Liver (tissue), 9 donors: Measurements from ENCODE around the gene PALM2AKAP2. TPM values are rescaled to one million over a fixed set of nuclear protein-coding genes. Genes with fewer than 3 reads are reported as not detected.
A peak's percentile ranks its signal among the peaks of the same experiment; 100 is the strongest.

Source experiments
- DNase-seq: peaks from one replicate; pipeline ENCODE4 v3.0.0-alpha.2; 2017; ENCODE audit warnings: low spot score
- H3K27ac ChIP-seq, 2 donors: one replicate each; pipeline ENCODE4 v1.7.0; 2013; ENCODE audit warnings: inconsistent platforms in 2 of 2, low read length in 2 of 2, control low read depth in 1 of 2, low read depth in 1 of 2, mild to moderate bottlenecking in 1 of 2
- H3K27me3 ChIP-seq, 4 donors: one replicate each; pipeline versions ENCODE4 v1.6.1 to v1.7.0; 2013; ENCODE audit warnings: low read length in 3 of 4, inconsistent platforms in 1 of 4, mild to moderate bottlenecking in 1 of 4, moderate library complexity in 1 of 4; ENCODE audit not compliant: control insufficient read depth in 4 of 4, insufficient read depth in 4 of 4
- H3K36me3 ChIP-seq, 4 donors: one replicate each; pipeline versions ENCODE4 v1.6.1 to v1.7.0; 2013; ENCODE audit warnings: low read length in 3 of 4, mild to moderate bottlenecking in 3 of 4, low read depth in 1 of 4, moderate library complexity in 1 of 4; ENCODE audit not compliant: control insufficient read depth in 4 of 4, insufficient read depth in 3 of 4
- H3K4me1 ChIP-seq, 4 donors: one replicate each; pipeline versions ENCODE4 v1.6.1 to v1.7.0; 2013; ENCODE audit warnings: low read length in 3 of 4, mild to moderate bottlenecking in 3 of 4, moderate library complexity in 1 of 4; ENCODE audit not compliant: control insufficient read depth in 4 of 4, insufficient read depth in 4 of 4
- H3K4me3 ChIP-seq, 3 donors: one replicate each; pipeline versions ENCODE4 v1.6.1 to v1.7.0; 2013; ENCODE audit warnings: low read length in 3 of 3, control low read depth in 1 of 3, low read depth in 1 of 3, mild to moderate bottlenecking in 1 of 3
- H3K9ac ChIP-seq, 2 donors: one replicate each; pipeline ENCODE4 v1.7.0; 2013; ENCODE audit warnings: low read length in 2 of 2, mild to moderate bottlenecking in 2 of 2, moderate library complexity in 2 of 2, control low read depth in 1 of 2, low read depth in 1 of 2
- H3K9me3 ChIP-seq, 4 donors: one replicate each; pipeline versions ENCODE4 v1.6.1 to v1.7.0; 2013; ENCODE audit warnings: low read length in 3 of 4; ENCODE audit not compliant: control insufficient read depth in 4 of 4
- ATF3 ChIP-seq: IDR thresholded peaks from 2 replicates; pipeline ENCODE4 v1.6.1; 2016; ENCODE audit warnings: antibody characterized with exemption
- CTCF ChIP-seq: fragments of 150-350 bp; IDR thresholded peaks from 2 replicates; pipeline ENCODE4 v1.5.1; 2017; ENCODE audit warnings: improper control_type of control experiment, low read depth, low read length; ENCODE audit not compliant: missing input control
- EGR1 ChIP-seq, 2 donors: IDR thresholded peaks; 2 replicates each; pipeline ENCODE4 v1.6.1; 2016 to 2018; ENCODE audit warnings: antibody characterized with exemption in 2 of 2, low read depth in 2 of 2
- FOXA1 ChIP-seq: IDR thresholded peaks from 2 replicates; pipeline ENCODE4 v1.6.1; 2016; ENCODE audit warnings: antibody characterized with exemption
- FOXA2 ChIP-seq: IDR thresholded peaks from 2 replicates; pipeline ENCODE4 v1.6.1; 2016; ENCODE audit warnings: antibody characterized with exemption
- GABPA ChIP-seq, 2 donors: IDR thresholded peaks in 1 of 2; conservative IDR thresholded peaks in 1 of 2; 2 replicates each; pipeline ENCODE4 v1.6.1; 2016; ENCODE audit warnings: antibody characterized with exemption in 2 of 2, mild to moderate bottlenecking in 1 of 2, moderate library complexity in 1 of 2
- HNF4A ChIP-seq, 2 donors: conservative IDR thresholded peaks; 2 replicates each; pipeline ENCODE4 v1.6.1; 2016; ENCODE audit warnings: antibody characterized with exemption in 2 of 2, mild to moderate bottlenecking in 2 of 2
- HNF4G ChIP-seq: IDR thresholded peaks from 2 replicates; pipeline ENCODE4 v1.6.1; 2016; ENCODE audit warnings: antibody characterized with exemption
- JUND ChIP-seq, 2 donors: IDR thresholded peaks; 2 replicates each; pipeline ENCODE4 v1.6.1; 2016; ENCODE audit warnings: antibody characterized with exemption in 2 of 2
- MAX ChIP-seq: IDR thresholded peaks from 2 replicates; pipeline ENCODE4 v1.6.1; 2016; ENCODE audit warnings: antibody characterized with exemption
- NR2F2 ChIP-seq: IDR thresholded peaks from 2 replicates; pipeline ENCODE4 v1.6.1; 2016; ENCODE audit warnings: antibody characterized with exemption
- RAD21 ChIP-seq, 2 donors: IDR thresholded peaks; 2 replicates each; pipeline ENCODE4 v1.6.1; 2016; ENCODE audit warnings: antibody characterized with exemption in 2 of 2, mild to moderate bottlenecking in 2 of 2
- REST ChIP-seq: IDR thresholded peaks from 2 replicates; pipeline ENCODE4 v1.6.1; 2016; ENCODE audit warnings: antibody characterized with exemption, mild to moderate bottlenecking
- RXRA ChIP-seq, 2 donors: IDR thresholded peaks; 2 replicates each; pipeline ENCODE4 v1.6.1; 2017 to 2018; ENCODE audit warnings: antibody characterized with exemption in 2 of 2, mild to moderate bottlenecking in 1 of 2
- SP1 ChIP-seq: IDR thresholded peaks from 2 replicates; pipeline ENCODE4 v1.6.1; 2018; ENCODE audit warnings: antibody characterized with exemption, mild to moderate bottlenecking
- TAF1 ChIP-seq: conservative IDR thresholded peaks from 2 replicates; pipeline ENCODE4 v1.6.1; 2016; ENCODE audit warnings: antibody characterized with exemption, mild to moderate bottlenecking
- YY1 ChIP-seq: IDR thresholded peaks from 2 replicates; pipeline ENCODE4 v1.6.1; 2016; ENCODE audit warnings: antibody characterized with exemption, mild to moderate bottlenecking
- ZBTB33 ChIP-seq: IDR thresholded peaks from 2 replicates; pipeline ENCODE4 v1.6.1; 2016; ENCODE audit warnings: antibody characterized with exemption
- WGBS: extraction: QIAGEN DNeasy Blood & Tissue Kit; methylation state at CpG from one replicate; pipeline ENCODE4 v1.1.7; 2013; 5-methylcytosine and 5-hydroxymethylcytosine counted together
- polyA plus RNA-seq, 2 donors: library from polyadenylated mRNA; stranded (reverse) in 1 of 2; unstranded in 1 of 2; fragments of 200-250 nt in 1 of 2; fragments of >200 nt in 1 of 2; fragmentation: Nextera tagmentation in 1 of 2; extraction: Ambion mirVana in 1 of 2; gene quantifications; one replicate each; pipeline versions ENCODE4 v1.2.1 to v1.2.3, GENCODE V29; 2013 to 2015
- total RNA-seq, 2 donors: library from RNA; depleted of rRNA; stranded (reverse); fragments of >200 nt; gene quantifications; one replicate each; pipeline ENCODE4 v1.2.3, GENCODE V29; 2014
- donor health status: healthy.
- donor health status: healthy.
- donor health status: healthy.
- donor health status: healthy.
- donor health status: healthy.

Gene PALM2AKAP2
- total and polyA plus RNA-seq, 4 donors: 4.6 to 47.9 (median 6.2) TPM

GRCh38 chr9:109791003-109791677 is 11.1 kb downstream of the PALM2AKAP2 start:
- H3K4me3 ChIP-seq: peak overlapping the region in 1 of 3 donors; percentile 42
- H3K27ac ChIP-seq: peak overlapping the region; percentile 92 to 93
- no peaks in the 10 kb centered on the region for H3K36me3 ChIP-seq
- WGBS: 44% methylated on average over 6 of the region's 6 CpGs
- peaks cover 21 to 93% (median 78%) of the 10 kb centered on the region in 4 donors for H3K4me1 ChIP-seq
- H3K9me3 ChIP-seq: no peaks in the 10 kb centered on the region
- no peak for DNase-seq
- peak overlapping the region; percentile 19 to 28 for H3K9ac ChIP-seq
- H3K27me3 ChIP-seq: no peaks in the 10 kb centered on the region
- TF ChIP-seq YY1 (peak; percentile 18), HNF4A (conservative IDR thresholded peaks at IDR 0.05) (peak in 1 of 2 donors; percentile 28), SP1 (no peak), MAX (no peak), ATF3 (no peak), REST (no peak), RAD21 (IDR thresholded peaks at IDR 0.05) (peak in 1 of 2 donors; percentile 6), TAF1 (no peak), FOXA2 (peak; percentile 90), NR2F2 (no peak)

- 27% methylated on average over 1 of the region's 1 CpG for WGBS
- H3K36me3 ChIP-seq: no peaks in the 10 kb centered on the region
- peak overlapping the region; percentile 19 to 28 for H3K9ac ChIP-seq
- H3K9me3 ChIP-seq: no peaks in the 10 kb centered on the region
- no peak overlapping the region for H3K4me3 ChIP-seq
- TF ChIP-seq JUND (IDR thresholded peaks at IDR 0.05): peak in 1 of 2 donors; percentile 46
- no peak for TF ChIP-seq FOXA1
- no peak for TF ChIP-seq CTCF
- peak; percentile 6 for TF ChIP-seq RAD21 (IDR thresholded peaks at IDR 0.05)
- TF ChIP-seq ATF3: no peak
- peak; percentile 57 to 60 for TF ChIP-seq RXRA (IDR thresholded peaks at IDR 0.05)
- TF ChIP-seq EGR1 (IDR thresholded peaks at IDR 0.05; ENCODE audit: low read depth in 2 of 2): no peak
- TF ChIP-seq YY1: no peak
- no peak for TF ChIP-seq NR2F2
- TF ChIP-seq GABPA (IDR thresholded peaks at IDR 0.05 in 1 of 2, conservative IDR thresholded peaks at IDR 0.05 in 1 of 2): no peak
- TF ChIP-seq ZBTB33: no peak
- TF ChIP-seq HNF4A (conservative IDR thresholded peaks at IDR 0.05): peak; percentile 46 to 61
- peak; percentile 76 for TF ChIP-seq SP1
- peak; percentile 50 for TF ChIP-seq HNF4G
- TF ChIP-seq MAX: no peak
- no peak for TF ChIP-seq FOXA2
- H3K27me3 ChIP-seq: no peaks in the 10 kb centered on the region
- H3K4me1 ChIP-seq: peaks cover 20 to 91% (median 75%) of the 10 kb centered on the region in 4 donors
- no peak for DNase-seq
- H3K27ac ChIP-seq: peak overlapping the region; percentile 92 to 93
Measured at GRCh38 chr9:109791747-109792146, 11.7 kb downstream of the PALM2AKAP2 start.
